Testis (tissue), 2 donors: ENCODE data around the gene ABHD10.

Experiments used
- POLR2A ChIP-seq: fragments of 450-650 bp; IDR thresholded peaks from one replicate; pipeline ENCODE4 v1.6.1; 2017; ENCODE audit warnings: antibody characterized with exemption, mild to moderate bottlenecking, moderate library complexity
- TF ChIP-seq, protein P1 (sequence below), 3 experiments: fragments of 450-650 bp in 2 of 3; fragments of 200-600 bp in 1 of 3; sonication (generic) in 1 of 3; IDR thresholded peaks; one replicate each; pipeline ENCODE4 v1.5.1; 2016 to 2019; ENCODE audit warnings: antibody characterized with exemption in 3 of 3, mild to moderate bottlenecking in 2 of 3, moderate library complexity in 1 of 3

DNA sequence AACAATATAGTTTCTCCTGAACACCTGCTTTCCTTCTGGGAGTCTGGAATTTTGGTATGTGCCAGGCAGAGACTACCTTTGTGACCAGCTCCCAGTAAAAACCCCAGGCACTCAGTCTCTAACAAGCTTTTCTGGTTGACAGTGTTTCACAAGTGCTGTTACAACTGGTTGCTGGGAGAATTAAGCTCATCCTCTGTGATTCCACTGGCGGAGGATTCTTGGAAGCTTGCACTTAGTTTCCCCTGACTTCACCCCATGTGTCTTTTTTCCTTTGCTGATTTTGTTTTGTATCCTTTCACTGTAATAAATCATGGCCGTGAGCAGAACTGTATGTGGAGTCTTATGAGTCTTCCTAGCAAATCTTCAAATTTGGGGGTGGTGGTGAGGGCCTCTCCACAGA, 14.2 kb downstream of the ABHD10 start:
- TF ChIP-seq, protein P1, sequence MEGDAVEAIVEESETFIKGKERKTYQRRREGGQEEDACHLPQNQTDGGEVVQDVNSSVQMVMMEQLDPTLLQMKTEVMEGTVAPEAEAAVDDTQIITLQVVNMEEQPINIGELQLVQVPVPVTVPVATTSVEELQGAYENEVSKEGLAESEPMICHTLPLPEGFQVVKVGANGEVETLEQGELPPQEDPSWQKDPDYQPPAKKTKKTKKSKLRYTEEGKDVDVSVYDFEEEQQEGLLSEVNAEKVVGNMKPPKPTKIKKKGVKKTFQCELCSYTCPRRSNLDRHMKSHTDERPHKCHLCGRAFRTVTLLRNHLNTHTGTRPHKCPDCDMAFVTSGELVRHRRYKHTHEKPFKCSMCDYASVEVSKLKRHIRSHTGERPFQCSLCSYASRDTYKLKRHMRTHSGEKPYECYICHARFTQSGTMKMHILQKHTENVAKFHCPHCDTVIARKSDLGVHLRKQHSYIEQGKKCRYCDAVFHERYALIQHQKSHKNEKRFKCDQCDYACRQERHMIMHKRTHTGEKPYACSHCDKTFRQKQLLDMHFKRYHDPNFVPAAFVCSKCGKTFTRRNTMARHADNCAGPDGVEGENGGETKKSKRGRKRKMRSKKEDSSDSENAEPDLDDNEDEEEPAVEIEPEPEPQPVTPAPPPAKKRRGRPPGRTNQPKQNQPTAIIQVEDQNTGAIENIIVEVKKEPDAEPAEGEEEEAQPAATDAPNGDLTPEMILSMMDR (IDR thresholded peaks at IDR 0.05), result no peak
- TF ChIP-seq POLR2A, result no peak
